GM12891 (cell line): ENCODE measurements around the gene ADAMTS15.

Experiments
- POLR2A ChIP-seq: IDR thresholded peaks from 2 replicates; pipeline ENCODE4 v1.6.1; 2011; ENCODE audit warnings: low read depth, low read length, control low read depth
- POLR2AphosphoS5 ChIP-seq: IDR thresholded peaks from 2 replicates; pipeline ENCODE4 v1.6.1; 2011; ENCODE audit warnings: low read depth, low read length, control low read depth
- TAF1 ChIP-seq: IDR thresholded peaks from 2 replicates; pipeline ENCODE4 v1.6.1; 2011; ENCODE audit warnings: low read depth, low read length, control low read depth

DNA sequence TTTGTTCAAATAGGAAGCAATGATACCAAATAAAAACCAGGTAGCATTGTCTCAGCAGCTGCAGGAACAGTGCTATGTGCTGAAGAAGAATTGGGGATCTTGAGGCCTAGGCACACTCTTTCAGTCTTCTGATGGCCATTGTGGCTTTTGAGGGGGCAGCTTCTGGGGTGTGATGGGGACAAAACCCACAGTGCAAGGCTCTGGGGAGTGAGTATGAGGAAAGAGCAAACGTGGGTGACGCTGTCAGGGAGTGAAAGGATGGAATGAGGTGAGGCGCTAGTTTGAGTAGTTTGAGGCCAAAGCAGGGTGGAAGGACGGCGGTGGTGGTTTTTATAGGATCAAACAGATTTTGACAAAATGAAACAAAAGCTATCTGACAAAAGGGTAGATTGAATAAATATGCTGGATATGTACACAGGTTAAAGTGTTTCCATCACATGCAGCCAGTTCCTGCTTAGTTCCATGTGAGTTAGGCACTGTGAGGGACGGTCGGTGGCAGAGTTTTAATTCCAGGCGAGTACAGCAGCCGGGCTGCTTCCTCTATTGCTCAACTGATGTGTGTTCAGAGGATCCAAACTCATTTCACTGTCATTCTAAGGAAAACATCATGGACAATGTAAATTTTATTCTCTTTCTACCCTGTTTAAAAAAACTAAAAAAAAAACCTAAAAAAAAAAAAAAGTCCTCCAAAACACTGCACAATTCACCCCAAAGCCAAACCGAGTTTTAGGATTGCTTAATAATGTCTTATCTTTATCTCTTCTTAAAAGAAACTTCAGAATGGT, 18.9 kb downstream of the ADAMTS15 start:
- TF ChIP-seq POLR2AphosphoS5 (no peak), TAF1 (no peak), POLR2A (no peak)
